ENCODE results near the gene MCC.

DNA sequence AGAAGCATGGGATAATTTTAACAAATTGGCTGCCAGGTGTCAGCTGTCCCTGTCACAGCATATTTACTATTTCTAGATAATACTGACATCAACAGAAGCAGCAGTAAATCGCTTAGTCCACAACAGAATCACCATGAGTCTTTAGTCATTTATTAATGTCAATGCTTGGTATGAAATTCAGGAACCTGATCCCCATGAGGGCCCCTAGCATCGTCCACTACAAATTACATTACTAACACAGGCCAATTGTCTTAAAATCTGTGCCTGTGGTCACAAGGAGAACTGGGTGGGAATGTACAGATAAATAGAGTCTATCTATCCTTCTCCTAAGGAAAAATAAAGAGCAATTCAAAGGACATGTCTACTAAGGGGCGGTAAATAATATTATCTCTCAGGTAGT is 129.6 kb downstream of the MCC start:
- TF ChIP-seq POLR2A (IDR thresholded peaks at IDR 0.05) (no peak), CTCF (IDR thresholded peaks at IDR 0.05) (no peak)

Measured in uterus (tissue), 2 donors.